Measurements from ENCODE around the gene HJURP.

- no peak for TF ChIP-seq CTCF (IDR thresholded peaks at IDR 0.05)
- TF ChIP-seq ZFX (IDR thresholded peaks at IDR 0.05; ENCODE audit: borderline replicate concordance), result no peak
These were observed 30.0 kb downstream of the HJURP start for GRCh38 chr2:233824373-233824772.
